ENCODE data around the gene REXO5.
A peak's percentile ranks its signal among the peaks of the same experiment; 100 is the strongest.
"Not testable (repeated sequence)": the region's sequence is repeated elsewhere in the genome, so short reads cannot be mapped to it uniquely, and the experiment has no call there.

Gene REXO5, protein sequence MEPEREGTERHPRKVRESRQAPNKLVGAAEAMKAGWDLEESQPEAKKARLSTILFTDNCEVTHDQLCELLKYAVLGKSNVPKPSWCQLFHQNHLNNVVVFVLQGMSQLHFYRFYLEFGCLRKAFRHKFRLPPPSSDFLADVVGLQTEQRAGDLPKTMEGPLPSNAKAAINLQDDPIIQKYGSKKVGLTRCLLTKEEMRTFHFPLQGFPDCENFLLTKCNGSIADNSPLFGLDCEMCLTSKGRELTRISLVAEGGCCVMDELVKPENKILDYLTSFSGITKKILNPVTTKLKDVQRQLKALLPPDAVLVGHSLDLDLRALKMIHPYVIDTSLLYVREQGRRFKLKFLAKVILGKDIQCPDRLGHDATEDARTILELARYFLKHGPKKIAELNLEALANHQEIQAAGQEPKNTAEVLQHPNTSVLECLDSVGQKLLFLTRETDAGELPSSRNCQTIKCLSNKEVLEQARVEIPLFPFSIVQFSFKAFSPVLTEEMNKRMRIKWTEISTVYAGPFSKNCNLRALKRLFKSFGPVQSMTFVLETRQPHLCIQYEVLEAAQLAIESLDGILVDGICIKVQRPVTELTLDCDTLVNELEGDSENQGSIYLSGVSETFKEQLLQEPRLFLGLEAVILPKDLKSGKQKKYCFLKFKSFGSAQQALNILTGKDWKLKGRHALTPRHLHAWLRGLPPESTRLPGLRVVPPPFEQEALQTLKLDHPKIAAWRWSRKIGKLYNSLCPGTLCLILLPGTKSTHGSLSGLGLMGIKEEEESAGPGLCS

DNA sequence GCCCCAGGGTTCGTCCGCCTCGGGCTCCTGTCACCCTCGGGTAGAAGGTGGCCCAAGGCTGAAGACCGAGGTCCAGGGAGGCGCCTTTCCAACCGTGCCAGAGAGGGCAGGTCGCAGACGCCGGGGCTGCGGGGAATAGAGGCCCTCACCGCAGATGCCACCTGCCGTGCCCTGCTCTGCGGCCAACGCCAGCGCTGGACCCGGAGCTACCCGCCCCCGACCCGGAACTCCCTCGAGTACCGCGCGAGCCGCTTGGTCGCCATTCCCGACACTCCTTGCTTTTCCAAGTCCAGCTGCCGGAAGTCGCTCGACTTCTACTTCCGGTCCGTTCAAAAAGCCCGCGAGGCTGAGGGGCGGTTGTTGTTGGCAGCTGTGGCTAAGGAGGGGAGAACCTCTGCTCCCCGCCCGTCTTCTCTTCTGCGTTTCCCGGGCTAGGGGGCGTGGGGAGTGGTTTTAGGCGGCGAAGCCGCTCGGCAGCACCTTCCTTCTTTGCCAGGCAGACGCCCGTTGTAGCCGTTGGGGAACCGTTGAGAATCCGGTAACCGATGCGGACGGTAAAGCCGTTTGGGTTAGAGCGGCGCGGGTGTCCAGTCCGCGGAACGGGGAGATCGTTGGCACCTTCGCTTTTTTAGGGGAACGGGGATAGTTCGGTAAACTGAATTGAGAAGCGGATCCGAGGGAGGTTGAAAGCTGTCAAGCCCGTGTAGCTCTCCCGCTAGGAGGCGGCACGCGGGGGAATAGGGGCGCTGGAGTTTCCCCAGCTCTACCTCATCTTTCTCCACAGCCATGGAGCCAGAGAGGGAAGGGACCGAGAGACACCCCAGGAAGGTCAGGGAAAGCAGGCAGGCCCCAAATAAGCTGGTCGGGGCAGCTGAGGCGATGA, at the start of gene REXO5, which contains the start of gene ERI2:
Gene REXO5, plus strand, starts transcription at position 360 of the 883 bp plus-strand sequence. Its CDS starts 427 bp downstream, at position 787.
Gene ERI2, minus strand, starts transcription at position 305 of the 883 bp plus-strand sequence. Its CDS starts 42 bp downstream, at position 263.
- DNase-seq, result peak; percentile 86

DNA sequence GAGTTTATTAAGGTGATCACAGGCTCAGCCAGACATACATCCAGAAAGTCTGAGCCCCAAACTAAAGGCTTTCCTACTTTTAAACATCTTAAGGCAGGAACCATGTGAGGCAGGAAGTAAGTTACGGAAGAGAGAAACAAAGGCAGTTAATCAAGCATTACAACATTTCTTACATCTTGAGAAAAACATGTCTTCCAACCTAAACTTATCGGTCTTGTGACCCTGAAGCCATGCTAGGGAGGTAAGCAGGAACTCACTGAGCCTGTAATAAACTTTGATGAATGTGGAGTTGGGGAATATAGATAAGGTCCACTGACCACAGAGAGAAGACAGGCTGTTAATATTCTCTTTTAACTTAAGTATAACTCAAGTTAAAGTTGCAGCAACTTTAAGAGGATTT, 46.0 kb upstream of the REXO5 start:
- no peak for DNase-seq

DNA sequence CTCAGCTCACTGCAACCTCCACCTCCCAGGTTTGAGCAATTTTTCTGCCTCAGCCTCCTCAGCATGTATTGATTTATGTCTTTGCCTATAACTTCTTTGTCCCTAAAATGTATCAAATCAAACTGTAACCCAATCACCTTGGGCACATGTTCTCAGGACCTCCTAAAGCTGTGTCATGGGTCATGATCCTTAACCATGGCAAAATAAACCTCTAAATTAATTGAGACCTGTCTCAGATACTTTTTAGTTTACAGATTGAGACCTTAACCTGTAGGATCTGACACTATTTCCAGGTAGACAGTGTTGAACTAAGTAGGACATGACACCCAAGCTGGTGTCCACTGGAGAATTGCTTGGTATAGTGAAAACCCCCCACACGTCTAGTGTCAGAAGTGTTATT, 45.2 kb upstream of the REXO5 start:
- DNase-seq, result no peak

DNA sequence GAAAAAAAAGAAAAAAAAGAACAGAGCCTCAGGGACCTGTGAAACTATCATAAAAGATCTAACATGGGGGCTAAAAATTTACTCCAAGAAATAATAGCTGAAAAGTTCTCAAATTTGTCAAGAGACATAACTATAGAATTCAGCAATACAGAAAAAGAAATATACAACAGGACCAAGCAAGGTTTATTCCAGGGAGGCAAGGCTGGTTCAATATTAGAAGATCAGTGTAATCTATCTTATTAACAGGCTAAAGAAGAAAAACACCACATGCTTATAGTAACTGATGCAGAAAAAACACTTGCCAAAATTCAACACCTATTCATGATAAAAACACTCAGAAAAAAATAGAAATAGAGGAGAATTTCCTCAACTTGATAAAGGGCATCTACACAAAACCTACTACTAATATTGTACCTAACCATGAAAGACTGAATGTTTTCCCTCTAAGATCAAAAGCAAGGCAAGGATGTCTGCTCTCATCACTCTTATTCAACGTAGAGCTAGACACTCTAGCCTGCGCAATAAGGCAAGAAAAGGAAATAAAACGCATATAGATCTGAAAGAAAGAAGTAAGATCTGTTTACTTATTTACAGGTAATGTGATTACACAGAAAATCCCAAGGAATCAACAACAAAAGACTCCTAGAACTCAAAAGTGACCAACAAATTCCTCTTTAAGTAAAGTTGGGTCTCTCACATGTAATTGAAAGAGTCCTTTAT, 43.8 kb upstream of the REXO5 start:
- DNase-seq, result no peak

DNA sequence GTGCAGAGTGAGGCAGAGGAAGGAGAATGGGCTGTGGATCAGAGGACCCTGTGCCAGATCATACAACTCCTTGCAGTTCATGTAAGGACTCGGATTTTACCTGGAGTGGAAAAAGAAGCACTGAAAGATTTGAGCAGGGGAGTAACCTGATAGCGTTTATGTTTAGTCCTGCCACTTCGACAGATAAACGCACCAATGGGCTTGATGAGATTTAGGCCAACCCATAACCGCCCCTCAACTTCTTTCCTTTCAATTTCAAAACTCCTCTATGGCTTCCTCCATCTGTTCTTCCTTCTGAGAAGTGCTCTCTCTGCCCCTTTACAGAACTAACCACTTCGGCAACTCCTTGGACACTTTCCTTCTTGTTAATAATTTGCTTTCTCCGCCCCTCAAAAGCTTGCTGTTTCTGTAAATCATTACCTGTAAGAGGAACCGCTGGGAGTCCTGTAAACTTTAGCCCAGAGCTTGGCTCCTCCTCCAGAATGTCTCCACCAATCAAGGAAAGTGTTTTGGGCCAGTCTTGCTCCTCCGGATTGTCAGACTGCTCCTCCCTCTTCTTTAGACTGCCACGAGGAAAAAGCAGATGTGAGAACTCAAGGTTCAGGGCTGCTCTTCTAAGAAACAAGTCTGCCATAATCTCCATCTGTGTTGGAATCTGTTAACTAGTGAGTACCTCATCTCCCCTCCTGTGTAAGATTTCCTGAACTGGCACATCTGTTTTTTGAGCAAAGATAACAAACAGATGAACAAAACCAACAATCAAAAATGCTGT, 42.7 kb upstream of the REXO5 start, which contains the start of gene ACSM3:
Gene ACSM3, plus strand, starts transcription at position 554 of the 772 bp plus-strand sequence. CDS start 6,021 bp downstream, outside the sequence.
- DNase-seq, result no peak

DNA sequence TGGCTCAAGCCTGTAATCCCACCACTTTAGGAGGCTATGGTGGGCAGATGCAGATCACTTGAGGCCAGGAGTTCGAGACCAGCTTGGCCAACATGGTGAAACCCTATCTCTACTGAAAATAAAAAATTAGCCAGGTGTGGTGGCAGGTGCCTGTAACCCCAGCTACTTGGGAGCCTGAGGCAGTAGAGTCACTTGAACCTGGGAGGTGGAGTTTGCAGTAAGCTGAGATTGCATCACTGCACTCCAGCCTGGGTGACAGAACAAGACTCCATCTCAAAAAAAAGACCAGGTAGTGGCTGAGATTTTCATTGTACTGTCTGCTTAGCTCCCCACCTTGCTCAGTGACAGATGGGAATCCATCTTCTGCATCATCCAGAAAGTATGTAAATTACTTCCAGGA, 41.9 kb upstream of the REXO5 start:
- DNase-seq, result not testable (repeated sequence)

DNA sequence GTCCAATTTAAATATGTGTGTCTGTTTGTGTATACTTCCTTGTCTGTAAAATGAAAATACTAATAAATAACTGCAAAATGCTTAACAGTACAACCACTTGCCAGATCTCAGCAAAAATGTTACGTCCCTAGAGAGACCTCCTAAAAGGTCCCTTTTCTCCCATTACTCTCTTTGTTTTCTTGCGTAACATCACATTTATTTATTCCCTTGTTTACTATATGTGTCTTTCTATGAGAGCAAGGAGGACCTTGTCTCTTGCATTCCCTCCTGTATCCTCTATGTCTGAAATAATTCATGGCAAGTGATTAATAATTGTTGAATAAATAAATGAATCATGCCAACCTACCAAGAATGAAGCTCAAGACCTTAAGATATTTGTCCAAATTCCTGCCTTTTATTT, 40.6 kb upstream of the REXO5 start:
- DNase-seq, result no peak

DNA sequence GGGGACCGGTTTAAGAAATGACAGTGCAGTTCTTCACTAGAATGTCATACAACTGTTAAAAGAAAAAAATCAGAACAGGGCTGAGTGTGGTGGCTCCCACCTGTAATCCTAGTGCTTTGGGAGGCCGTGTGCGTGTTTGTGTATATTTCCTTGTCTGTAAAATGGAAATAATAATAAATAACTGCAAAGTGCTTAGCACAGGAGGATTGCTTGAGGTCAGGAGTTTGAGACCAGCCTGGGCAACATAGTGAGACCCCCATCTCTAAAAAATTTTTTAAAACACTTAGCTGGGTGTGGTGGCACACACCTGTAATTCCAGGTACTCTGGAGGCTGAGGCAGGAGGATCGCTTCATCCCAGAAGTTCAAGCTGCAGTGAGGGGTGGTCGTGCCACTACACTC, 40.0 kb upstream of the REXO5 start:
- DNase-seq, result no peak

DNA sequence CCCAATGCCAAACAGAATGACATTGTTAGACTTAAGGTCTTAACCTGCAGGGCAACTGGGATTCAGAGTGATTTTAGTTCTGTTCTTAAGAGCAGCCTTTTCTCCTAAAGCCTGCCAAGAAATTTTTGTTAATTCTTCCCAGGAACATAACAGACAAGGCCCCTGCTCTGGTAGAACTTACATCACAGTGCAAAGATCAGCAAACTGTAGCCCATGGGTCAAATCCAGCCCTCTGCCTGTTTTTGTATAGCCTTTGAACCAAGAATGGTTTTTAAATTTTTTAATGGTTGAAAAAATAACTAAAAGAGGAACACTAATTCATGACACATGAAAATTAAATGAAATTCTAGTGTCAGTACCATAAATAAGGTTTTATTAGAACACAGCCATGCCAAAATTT, 38.8 kb upstream of the REXO5 start:
- DNase-seq, result no peak

DNA sequence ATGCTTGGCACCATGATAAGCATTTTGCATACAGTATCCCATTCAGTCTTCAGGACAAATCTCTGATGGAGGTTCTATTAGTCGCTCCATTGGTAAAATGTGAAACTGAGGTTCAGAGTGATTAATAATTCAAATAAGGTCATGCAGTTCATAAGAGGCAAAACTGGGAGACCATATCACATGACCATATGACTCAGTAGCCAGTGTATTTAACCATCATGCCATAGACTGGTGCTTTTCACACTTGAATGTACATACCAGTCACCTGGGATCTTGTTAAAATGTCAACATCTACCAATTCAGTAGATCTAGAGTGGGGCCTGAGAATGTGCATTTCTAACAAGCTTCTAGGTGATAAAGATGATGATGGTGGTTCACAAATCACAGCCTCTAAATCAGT, 38.2 kb upstream of the REXO5 start:
- no peak for DNase-seq

DNA sequence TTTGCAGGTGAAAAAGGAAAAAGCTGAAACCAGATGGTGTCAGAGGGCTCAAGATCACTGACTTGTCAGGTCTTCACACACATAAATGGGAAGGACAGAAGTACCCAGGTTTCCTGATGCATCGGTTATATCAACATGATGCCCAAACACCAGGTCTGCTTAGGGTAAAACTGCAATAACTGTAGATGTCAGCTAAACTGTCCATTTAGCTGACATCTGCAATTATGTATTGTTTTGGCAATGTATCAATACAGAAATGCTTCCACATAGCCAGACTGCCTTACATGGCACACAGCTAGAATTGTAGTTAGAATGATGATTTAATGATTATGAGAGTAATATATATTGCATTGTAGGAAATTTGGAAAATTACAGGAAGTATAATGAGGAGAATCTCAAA, 37.5 kb upstream of the REXO5 start:
- DNase-seq, result no peak

DNA sequence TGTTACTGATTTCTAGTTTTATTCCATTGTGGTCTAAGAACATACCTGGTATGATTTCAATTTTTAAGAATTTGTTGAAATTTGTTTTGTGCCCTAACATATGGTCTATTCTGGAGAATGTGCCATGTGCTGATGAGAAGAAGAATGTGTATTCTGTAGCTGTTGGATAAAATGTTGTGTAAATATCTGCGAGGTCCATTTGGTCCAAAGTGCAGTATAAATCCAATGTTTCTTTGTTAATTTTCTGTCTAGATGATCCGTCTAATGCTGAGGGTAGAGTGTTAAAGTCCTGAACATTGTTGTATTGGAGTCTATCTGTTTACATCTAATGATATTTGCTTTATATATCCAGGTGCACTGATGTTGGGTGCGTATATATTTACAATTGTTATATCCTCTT, 32.6 kb upstream of the REXO5 start:
- DNase-seq, result no peak

DNA sequence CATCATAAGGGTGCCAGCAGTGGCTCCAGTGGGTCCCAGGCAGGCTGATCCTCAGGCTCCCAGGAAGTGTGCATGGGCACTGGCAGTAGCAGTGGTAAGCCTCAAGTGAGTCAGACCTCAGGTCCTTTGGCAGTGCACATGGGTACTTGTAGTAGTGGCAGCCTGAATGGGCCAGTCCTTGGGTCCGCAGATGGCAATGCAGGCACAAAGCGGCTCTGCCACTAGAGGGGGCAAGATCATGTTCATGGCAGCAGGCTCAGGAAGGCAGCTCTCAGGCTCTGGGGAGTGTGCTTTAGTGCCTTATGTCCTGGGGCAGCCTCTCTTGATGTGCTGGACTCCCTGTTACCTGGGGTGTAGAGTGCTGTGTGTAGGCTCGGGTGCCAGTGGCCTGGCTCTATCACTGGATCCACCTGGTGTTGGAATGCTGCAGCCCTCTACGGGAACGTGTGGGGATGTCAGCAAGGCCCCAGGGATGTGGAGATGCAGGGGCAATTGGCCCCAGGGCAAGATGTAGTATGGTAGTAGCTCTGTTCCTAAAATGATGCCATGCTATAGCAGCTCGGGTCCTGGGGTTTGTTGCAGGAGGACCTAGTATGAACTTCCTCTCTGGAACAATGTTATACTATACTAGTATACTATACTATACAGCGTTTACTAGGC, 31.5 kb upstream of the REXO5 start:
- DNase-seq, result peak; percentile 10

DNA sequence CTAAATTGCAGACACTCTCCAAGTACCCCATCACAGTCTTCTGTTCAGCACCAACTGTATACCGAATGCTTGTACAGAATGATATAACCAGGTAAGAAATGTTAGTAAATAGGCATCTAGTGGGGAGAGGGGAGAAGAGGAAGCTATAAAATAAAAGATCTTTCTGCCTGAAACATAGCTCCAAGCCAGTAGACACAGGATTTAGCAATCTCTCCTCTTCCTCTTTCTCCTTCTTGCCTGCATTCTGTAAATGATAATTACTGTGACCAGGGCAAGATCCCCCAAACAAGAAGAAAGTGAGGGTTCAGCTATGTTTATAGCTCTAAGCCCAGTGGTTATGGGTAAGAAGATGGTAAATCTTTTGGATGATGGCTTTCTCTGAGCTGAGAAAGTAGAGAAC, 24.6 kb upstream of the REXO5 start:
- DNase-seq, result no peak

DNA sequence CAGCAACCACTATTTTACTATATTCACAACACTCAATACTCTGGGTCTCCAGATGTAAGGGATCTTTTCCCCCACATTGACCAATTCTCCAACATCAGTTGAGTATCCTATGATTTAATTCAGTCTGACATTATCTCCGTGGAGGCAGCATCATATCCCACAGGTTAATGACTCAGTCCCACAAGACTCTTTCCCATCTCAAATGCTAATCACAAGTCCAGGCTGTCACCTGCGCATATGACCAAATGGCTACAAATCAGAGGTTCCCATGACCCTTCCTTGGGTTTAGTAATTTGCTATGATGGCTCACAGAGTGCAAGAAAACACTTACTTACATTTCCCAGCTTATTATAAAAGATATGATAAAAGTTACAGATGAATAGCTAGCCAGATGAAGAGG, 23.9 kb upstream of the REXO5 start:
- no peak for DNase-seq

DNA sequence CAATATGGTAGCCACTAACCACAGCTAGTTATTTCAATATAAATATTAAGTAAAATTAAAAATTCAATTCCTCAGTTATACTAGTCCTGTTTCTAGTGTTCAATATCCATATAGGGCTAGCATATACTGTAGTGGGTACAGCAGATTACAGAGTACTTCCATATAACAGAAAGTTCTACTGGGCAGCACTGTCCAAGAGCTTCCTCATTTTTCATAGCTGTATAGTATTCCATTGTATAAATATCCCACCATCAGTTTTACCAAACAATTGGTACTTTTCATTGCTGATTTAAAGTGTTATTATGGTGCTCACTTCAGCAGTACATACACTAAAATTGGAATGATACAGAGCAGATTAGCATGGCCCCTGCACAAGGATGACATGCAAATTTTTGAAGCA, 22.1 kb upstream of the REXO5 start:
- DNase-seq, result no peak

DNA sequence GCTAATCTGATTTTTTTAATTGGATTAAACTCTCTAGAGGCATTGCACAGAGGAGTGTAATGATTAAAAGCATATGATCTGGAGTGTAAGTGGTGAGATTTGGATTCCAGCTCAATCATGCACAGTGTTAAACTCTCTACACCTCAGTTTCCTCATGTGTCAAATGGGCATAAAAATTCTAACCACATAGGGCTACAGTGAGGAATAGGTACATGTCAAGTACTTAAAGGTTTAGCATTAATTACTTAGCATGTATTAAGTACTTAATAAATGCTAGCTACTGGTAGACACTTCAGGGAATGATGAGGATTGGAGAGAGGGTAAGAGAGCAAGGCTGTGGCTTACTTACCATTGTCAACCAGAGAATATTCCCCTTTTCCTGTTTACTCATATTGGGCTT, 17.2 kb upstream of the REXO5 start:
- no peak for DNase-seq

DNA sequence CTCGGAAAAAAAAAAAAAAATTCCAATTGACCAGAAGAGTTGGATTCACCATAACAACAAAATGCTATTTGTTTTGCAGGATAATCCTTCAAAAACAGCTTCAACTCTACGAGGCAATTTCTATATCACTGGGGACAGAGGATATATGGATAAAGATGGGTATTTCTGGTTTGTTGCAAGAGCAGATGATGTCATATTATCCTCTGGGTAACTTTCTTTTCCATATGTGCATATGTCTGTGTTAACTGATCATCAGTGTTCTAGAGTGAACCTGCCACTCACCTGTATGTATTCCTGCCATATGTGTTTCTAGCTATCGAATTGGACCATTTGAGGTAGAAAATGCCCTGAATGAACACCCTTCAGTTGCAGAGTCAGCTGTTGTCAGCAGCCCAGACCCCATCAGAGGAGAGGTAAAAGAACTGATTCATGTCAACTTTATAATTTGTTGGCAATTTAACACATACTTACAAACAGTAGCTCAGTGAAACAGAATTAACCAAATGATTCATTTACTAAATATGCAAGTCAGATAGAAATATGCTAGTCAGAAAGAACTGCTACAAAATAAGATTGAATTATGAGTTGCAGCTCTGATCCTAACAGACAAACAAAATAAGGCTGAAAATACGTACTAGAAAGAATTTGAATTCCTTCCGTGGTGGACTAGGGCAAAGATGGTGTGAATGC, 14.3 kb upstream of the REXO5 start:
- DNase-seq, result no peak

DNA sequence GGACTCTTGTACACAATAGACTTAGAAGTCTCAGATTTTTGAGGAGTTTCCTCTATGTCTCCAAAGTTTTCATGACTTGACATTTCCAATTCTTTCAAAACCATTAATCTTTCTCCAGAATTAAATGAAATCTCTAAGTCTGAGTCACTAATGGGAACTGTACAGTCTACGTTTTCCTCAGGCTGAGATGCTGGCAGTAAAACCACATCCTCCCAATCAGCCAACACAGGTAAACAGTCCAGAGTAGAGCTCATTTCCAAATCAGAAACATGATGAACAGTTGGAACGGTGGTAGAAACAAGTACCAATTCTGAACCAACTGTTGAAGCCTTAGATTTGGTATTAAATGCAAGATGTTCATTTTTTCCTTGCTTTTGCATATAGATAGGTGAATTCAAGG, 8.0 kb upstream of the REXO5 start:
- DNase-seq, result no peak

DNA sequence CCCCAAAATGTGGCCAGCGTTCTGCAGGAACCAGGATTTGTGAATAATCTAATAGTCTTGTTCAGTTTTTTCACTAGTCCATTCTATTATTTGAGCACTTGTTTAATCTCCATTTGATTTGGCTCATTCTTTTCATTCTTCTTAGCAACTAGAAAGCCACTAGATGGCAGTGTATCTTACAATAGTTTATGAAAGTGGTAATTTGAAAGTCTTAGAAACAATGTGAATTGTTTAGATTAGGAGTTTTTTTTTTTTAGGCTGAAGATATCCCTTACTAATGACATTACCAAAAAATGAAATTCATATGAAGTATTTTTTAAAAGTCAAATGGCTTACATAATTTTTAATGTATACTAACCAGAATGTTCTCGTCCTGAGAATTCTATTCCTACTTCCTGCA, 6.7 kb upstream of the REXO5 start:
- DNase-seq, result peak; percentile 19
